ENCODE data around the gene MISP. TPM values are rescaled to one million over a fixed set of nuclear protein-coding genes. Genes with fewer than 3 reads are reported as not detected.
"Not testable (repeated sequence)": the region's sequence is repeated elsewhere in the genome, so short reads cannot be mapped to it uniquely, and the experiment has no call there.

MISP gene
- polyA plus RNA-seq, 1 of the 3 experiments (the other 2 are of a cell fraction), result 0.08 TPM

DNA sequence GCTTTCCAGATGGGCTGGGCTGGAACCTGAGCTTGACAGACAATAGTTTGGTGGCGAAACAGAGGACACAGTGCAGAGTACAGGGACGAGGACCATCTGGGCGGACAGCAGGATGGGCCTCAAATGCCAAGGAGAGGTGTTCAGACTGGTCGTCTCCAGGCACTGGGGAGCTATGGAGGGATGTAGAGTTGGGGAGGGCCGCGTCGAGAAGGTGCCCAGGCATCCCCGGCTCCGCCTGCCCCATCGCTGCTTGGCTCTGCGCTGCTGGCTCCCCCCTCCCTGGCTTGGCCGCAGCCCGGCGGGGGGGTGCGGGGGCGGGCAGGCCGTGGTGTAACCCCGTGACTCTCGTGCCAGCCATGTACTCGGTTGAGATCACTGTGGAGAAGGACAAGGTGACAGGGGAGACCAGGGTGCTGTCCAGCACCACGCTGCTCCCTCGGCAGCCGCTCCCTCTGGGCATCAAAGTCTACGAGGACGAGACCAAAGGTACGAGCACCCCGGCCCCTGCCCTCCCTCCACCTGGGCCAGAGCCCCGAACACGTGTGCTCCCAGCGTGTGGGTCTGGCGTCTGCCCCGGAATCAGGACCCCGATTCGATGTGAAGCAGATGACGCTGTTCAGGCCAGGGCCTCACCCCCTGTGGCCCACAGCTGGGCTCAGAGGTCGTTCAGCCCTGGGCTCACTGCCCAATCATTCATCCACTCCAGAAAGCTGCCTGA lies 10.8 kb upstream of the MISP start:
- Histone ChIP-seq H3K79me2 (ENCODE audit: insufficient read depth) (no peaks in the 10 kb centered on the region), H3K9ac (no peak overlapping the region), H4K20me1 (ENCODE audit: insufficient read depth) (no peaks in the 10 kb centered on the region), H3K4me2 (no peak overlapping the region), H2AFZ (ENCODE audit: low read depth) (no peak overlapping the region), H3K4me3 (ENCODE audit: low read depth in 2 of 2, low read length in 1 of 2) (no peak overlapping the region), H3K27me3 (ENCODE audit: insufficient read depth) (no peaks in the 10 kb centered on the region), H3F3A (replicated peaks; ENCODE audit: insufficient read depth) (no peaks in the 10 kb centered on the region), H3K9me2 (no peaks in the 10 kb centered on the region), H3K4me1 (ENCODE audit: control insufficient read depth in 1 of 2, insufficient read depth in 2 of 2, low read depth in 1 of 2, low read length in 1 of 2) (no peaks in the 10 kb centered on the region), H3K9me3 (no peaks in the 10 kb centered on the region), H3K27ac (ENCODE audit: low read depth in 2 of 2, low read length in 1 of 2) (no peak overlapping the region), H3K36me3 (replicated peaks in 1 of 2; ENCODE audit: control insufficient read depth in 1 of 2, insufficient read depth in 2 of 2, low read length in 1 of 2) (no peaks in the 10 kb centered on the region)
- 95% methylated on average over 25 of the region's 36 CpGs for WGBS (ENCODE audit: low lambda C conversion rate)
- TF ChIP-seq RXRA (IDR thresholded peaks at IDR 0.05; ENCODE audit: borderline replicate concordance, low read depth), result no peak
- ChIA-PET CTCF (interaction anchor here (0.9 to 1.7 kb wide), 4 partner anchors 15 to 71 kb away, joined by 3 to 7 read pairs (median 4); no protein-coding TSS in a partner anchor), POLR2A (no interaction called here)
- DNase-seq, result no peak

DNA sequence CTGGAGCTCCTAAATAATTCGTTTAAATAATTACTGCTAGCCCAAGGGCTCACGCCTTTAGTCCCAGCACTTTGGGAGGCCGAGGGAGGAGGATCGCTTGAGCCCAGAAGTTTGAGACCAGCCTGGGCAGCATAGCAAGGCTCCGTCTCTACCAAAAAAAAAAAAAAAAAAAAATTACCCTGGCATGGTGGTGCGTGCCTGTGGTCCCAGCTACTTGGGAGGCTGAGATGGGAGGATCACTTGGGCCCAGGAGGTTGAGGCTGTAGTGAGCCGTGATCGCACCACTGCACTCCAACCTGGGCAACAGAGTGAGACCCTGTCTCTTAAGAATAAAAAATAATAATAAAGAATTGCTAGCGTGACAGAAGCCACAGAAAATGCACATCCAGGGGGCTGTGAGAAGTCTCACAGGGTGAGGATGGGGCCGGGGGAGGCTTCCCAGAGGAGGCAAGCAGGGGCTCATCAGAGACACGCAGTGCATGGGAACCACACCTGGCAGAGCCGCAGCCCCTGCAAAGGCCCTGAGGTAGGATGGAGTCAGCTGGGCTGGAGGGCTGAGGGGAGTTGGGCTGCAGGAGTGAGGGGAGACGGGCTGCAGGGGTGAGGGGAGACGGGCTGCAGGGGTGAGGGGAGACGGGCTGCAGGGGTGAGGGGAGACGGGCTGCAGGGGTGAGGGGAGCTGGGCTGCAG lies 10.0 kb upstream of the MISP start:
- peak; percentile 53 for DNase-seq
- H2AFZ ChIP-seq (ENCODE audit: low read depth); POLR2A ChIA-PET; H4K20me1 ChIP-seq (ENCODE audit: insufficient read depth); H3K4me2 ChIP-seq; H3K4me1 ChIP-seq (ENCODE audit: control insufficient read depth in 1 of 2, insufficient read depth in 2 of 2, low read depth in 1 of 2, low read length in 1 of 2); H3K36me3 ChIP-seq (replicated peaks in 1 of 2; ENCODE audit: control insufficient read depth in 1 of 2, insufficient read depth in 2 of 2, low read length in 1 of 2); H3K27me3 ChIP-seq (ENCODE audit: insufficient read depth); H3K9me2 ChIP-seq; H3K79me2 ChIP-seq (ENCODE audit: insufficient read depth); H3F3A ChIP-seq (replicated peaks; ENCODE audit: insufficient read depth); H3K9ac ChIP-seq; H3K27ac ChIP-seq (ENCODE audit: low read depth in 2 of 2, low read length in 1 of 2); H3K9me3 ChIP-seq; H3K4me3 ChIP-seq (ENCODE audit: low read depth in 2 of 2, low read length in 1 of 2): not testable (repeated sequence)
- 84% methylated on average over 14 of the region's 16 CpGs for WGBS (ENCODE audit: low lambda C conversion rate)
- CTCF ChIA-PET, result interaction anchor here (0.9 to 1.5 kb wide), 8 partner anchors 8 to 221 kb away, joined by 3 to 6 read pairs (median 3); partner anchors contain the start of genes FSTL3 and PALM

DNA sequence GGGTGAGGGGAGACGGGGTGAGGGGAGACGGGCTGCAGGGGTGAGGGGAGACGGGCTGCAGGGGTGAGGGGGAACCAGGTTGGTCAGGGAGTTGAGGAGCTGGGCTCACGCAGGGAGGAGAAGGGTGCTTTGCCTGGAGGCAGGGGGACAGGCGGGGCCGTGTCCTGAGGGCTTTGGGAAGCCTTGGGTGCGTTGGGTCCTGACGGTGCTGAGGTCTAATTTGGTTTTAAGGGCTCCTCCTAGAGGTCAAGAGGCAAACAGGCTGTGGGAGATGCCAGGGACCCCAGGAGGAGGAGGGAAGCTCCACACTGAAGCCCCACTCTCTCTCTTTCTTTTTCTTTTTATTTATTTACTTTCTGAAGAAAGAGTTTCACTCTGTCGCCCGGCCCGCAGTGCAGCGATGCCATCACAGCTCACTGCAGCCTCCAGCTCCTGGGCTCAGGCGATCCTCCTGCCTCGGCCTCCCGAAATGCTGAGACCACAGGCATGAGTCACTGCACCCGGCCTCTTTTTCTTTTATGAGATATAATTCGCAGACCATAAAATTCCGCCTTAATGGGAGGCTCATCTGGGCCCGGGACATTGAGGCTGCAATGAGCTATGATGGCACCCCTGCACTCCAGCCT lies 9.3 kb upstream of the MISP start:
- Histone ChIP-seq H3K27ac (ENCODE audit: low read depth in 2 of 2, low read length in 1 of 2) (no peak overlapping the region), H4K20me1 (ENCODE audit: insufficient read depth) (no peaks in the 10 kb centered on the region), H3K4me2 (no peak overlapping the region), H3K36me3 (replicated peaks in 1 of 2; ENCODE audit: control insufficient read depth in 1 of 2, insufficient read depth in 2 of 2, low read length in 1 of 2) (no peaks in the 10 kb centered on the region), H3K27me3 (ENCODE audit: insufficient read depth) (no peaks in the 10 kb centered on the region), H3K9me2 (no peaks in the 10 kb centered on the region), H3K4me3 (ENCODE audit: low read depth in 2 of 2, low read length in 1 of 2) (no peak overlapping the region), H3F3A (replicated peaks; ENCODE audit: insufficient read depth) (no peaks in the 10 kb centered on the region), H3K9me3 (no peaks in the 10 kb centered on the region), H3K79me2 (ENCODE audit: insufficient read depth) (no peaks in the 10 kb centered on the region), H3K9ac (no peak overlapping the region), H2AFZ (ENCODE audit: low read depth) (no peak overlapping the region), H3K4me1 (ENCODE audit: control insufficient read depth in 1 of 2, insufficient read depth in 2 of 2, low read depth in 1 of 2, low read length in 1 of 2) (no peaks in the 10 kb centered on the region)
- DNase-seq, result peak; percentile 71
- ChIA-PET CTCF (interaction anchor here (0.7 to 1.5 kb wide), 9 partner anchors 8 to 220 kb away, joined by 3 to 6 read pairs (median 3); partner anchors contain the start of genes FSTL3 and PALM), POLR2A (no interaction called here)
- 83% methylated on average over 19 of the region's 19 CpGs for WGBS (ENCODE audit: low lambda C conversion rate)
- TF ChIP-seq, protein P1, sequence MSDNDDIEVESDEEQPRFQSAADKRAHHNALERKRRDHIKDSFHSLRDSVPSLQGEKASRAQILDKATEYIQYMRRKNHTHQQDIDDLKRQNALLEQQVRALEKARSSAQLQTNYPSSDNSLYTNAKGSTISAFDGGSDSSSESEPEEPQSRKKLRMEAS (IDR thresholded peaks at IDR 0.05; ENCODE audit: low read depth), result no peak
- TF ChIP-seq, protein P2, sequence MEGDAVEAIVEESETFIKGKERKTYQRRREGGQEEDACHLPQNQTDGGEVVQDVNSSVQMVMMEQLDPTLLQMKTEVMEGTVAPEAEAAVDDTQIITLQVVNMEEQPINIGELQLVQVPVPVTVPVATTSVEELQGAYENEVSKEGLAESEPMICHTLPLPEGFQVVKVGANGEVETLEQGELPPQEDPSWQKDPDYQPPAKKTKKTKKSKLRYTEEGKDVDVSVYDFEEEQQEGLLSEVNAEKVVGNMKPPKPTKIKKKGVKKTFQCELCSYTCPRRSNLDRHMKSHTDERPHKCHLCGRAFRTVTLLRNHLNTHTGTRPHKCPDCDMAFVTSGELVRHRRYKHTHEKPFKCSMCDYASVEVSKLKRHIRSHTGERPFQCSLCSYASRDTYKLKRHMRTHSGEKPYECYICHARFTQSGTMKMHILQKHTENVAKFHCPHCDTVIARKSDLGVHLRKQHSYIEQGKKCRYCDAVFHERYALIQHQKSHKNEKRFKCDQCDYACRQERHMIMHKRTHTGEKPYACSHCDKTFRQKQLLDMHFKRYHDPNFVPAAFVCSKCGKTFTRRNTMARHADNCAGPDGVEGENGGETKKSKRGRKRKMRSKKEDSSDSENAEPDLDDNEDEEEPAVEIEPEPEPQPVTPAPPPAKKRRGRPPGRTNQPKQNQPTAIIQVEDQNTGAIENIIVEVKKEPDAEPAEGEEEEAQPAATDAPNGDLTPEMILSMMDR (IDR thresholded peaks at IDR 0.05), result peak; percentile 21
- TF ChIP-seq POLR2AphosphoS5 (IDR thresholded peaks at IDR 0.05; ENCODE audit: low read depth, low read length) (no peak), FOXJ3 (CRISPR knock-in tag; IDR thresholded peaks at IDR 0.05) (no peak), MXI1 (IDR thresholded peaks at IDR 0.05; ENCODE audit: low read depth, low read length) (no peak)
- TF ChIP-seq, protein P3, sequence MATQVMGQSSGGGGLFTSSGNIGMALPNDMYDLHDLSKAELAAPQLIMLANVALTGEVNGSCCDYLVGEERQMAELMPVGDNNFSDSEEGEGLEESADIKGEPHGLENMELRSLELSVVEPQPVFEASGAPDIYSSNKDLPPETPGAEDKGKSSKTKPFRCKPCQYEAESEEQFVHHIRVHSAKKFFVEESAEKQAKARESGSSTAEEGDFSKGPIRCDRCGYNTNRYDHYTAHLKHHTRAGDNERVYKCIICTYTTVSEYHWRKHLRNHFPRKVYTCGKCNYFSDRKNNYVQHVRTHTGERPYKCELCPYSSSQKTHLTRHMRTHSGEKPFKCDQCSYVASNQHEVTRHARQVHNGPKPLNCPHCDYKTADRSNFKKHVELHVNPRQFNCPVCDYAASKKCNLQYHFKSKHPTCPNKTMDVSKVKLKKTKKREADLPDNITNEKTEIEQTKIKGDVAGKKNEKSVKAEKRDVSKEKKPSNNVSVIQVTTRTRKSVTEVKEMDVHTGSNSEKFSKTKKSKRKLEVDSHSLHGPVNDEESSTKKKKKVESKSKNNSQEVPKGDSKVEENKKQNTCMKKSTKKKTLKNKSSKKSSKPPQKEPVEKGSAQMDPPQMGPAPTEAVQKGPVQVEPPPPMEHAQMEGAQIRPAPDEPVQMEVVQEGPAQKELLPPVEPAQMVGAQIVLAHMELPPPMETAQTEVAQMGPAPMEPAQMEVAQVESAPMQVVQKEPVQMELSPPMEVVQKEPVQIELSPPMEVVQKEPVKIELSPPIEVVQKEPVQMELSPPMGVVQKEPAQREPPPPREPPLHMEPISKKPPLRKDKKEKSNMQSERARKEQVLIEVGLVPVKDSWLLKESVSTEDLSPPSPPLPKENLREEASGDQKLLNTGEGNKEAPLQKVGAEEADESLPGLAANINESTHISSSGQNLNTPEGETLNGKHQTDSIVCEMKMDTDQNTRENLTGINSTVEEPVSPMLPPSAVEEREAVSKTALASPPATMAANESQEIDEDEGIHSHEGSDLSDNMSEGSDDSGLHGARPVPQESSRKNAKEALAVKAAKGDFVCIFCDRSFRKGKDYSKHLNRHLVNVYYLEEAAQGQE (IDR thresholded peaks at IDR 0.05; ENCODE audit: low read depth, low read length), result no peak

Measured in SK-N-SH (cell line).